Hepatocyte (in vitro differentiated cells): Measurements from ENCODE around the gene DYRK3.

Experiments
- EZH2 ChIP-seq: fragments of 200-600 bp; sonication (generic); IDR thresholded peaks from 2 replicates; pipeline ENCODE4 v1.6.1; 2016; ENCODE audit warnings: antibody characterized with exemption, mild to moderate bottlenecking, borderline replicate concordance
- TF ChIP-seq, protein P1 (sequence below): fragments of 200-600 bp; sonication (generic); IDR thresholded peaks from 2 replicates; pipeline ENCODE4 v1.5.1; 2016; ENCODE audit warnings: antibody characterized with exemption, mild to moderate bottlenecking; ENCODE audit not compliant: poor library complexity

DNA sequence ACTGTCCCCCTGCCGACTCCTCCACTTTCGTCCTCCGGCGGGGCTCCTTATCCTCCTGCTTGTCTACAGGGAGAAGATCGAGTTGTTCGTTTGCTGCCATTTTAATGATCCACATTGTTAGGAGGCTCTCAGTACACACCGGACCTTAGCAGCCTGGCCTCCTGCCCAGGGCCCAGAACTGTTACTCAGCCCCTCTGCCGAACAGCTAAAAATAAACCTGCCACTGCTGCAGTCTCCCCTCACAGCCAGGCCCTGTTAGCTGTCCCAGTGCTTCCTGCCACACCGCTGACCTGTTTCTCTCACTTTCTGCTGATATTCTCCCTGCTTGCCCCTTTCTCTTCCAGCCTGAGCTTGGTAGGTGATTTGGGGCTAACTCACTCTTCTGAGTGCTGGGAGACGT, 57.7 kb downstream of the DYRK3 start:
- TF ChIP-seq, protein P1, sequence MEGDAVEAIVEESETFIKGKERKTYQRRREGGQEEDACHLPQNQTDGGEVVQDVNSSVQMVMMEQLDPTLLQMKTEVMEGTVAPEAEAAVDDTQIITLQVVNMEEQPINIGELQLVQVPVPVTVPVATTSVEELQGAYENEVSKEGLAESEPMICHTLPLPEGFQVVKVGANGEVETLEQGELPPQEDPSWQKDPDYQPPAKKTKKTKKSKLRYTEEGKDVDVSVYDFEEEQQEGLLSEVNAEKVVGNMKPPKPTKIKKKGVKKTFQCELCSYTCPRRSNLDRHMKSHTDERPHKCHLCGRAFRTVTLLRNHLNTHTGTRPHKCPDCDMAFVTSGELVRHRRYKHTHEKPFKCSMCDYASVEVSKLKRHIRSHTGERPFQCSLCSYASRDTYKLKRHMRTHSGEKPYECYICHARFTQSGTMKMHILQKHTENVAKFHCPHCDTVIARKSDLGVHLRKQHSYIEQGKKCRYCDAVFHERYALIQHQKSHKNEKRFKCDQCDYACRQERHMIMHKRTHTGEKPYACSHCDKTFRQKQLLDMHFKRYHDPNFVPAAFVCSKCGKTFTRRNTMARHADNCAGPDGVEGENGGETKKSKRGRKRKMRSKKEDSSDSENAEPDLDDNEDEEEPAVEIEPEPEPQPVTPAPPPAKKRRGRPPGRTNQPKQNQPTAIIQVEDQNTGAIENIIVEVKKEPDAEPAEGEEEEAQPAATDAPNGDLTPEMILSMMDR: no peak
- no peak for TF ChIP-seq EZH2
